Neural cell (in vitro differentiated cells): ENCODE results near the gene TMEM54. TPM values are rescaled to one million over a fixed set of nuclear protein-coding genes. Genes with fewer than 3 reads are reported as not detected.

Experiments
- H2AFZ ChIP-seq: fragments of 200-600, 300-800 bp; sonication (generic), shearing (Covaris generic); 2 replicates; pipeline ENCODE4 v1.6.0; 2014; ENCODE audit warnings: low read depth, mild to moderate bottlenecking, antibody characterized with exemption, low read length, moderate library complexity
- H3F3A ChIP-seq: fragments of 200-600 bp; shearing (Covaris generic); 2 replicates; pipeline ENCODE4 v1.6.1; 2016; ENCODE audit warnings: mild to moderate bottlenecking, moderate library complexity, mixed read lengths, antibody characterized with exemption, low read length; ENCODE audit not compliant: insufficient read depth, poor library complexity, severe bottlenecking
- H3K27ac ChIP-seq: fragments of 200-600, 300-800 bp; sonication (generic), shearing (Covaris generic); 2 replicates; pipeline ENCODE4 v1.5.1; 2014; ENCODE audit warnings: mild to moderate bottlenecking, low read length, moderate library complexity
- H3K27me3 ChIP-seq: fragments of 300-800, 200-600 bp; sonication (generic), shearing (Covaris generic); 2 replicates; pipeline ENCODE4 v1.6.0; 2014; ENCODE audit warnings: mild to moderate bottlenecking, low read depth, low read length, moderate library complexity; ENCODE audit not compliant: insufficient read depth
- H3K36me3 ChIP-seq: fragments of 300-800, 200-600 bp; sonication (generic), shearing (Covaris generic); 2 replicates; pipeline ENCODE4 v1.5.1; 2014; ENCODE audit warnings: mild to moderate bottlenecking, antibody characterized with exemption, low read length, moderate library complexity; ENCODE audit not compliant: insufficient read depth
- H3K4me2 ChIP-seq: fragments of 300-800, 200-600 bp; sonication (generic), shearing (Covaris generic); 2 replicates; pipeline ENCODE4 v1.6.0; 2014; ENCODE audit warnings: mild to moderate bottlenecking, low read length
- H3K4me3 ChIP-seq: fragments of 300-800, 200-600 bp; sonication (generic), shearing (Covaris generic); 2 replicates; pipeline ENCODE4 v1.5.1; 2014; ENCODE audit warnings: mild to moderate bottlenecking, low read length, moderate library complexity
- H3K79me2 ChIP-seq: fragments of 200-600 bp; shearing (Covaris generic); replicated peaks from 2 replicates; pipeline ENCODE4 v1.6.0; 2014; ENCODE audit warnings: mild to moderate bottlenecking, low read length, moderate library complexity; ENCODE audit not compliant: insufficient read depth
- H3K9ac ChIP-seq: fragments of 300-800, 200-600 bp; sonication (generic), shearing (Covaris generic); 2 replicates; pipeline ENCODE4 v1.6.1; 2016; ENCODE audit warnings: mild to moderate bottlenecking, low read length, mixed read lengths
- H3K9me2 ChIP-seq: fragments of 200-600 bp; shearing (Covaris generic); 2 replicates; pipeline ENCODE4 v1.6.1; 2016; ENCODE audit warnings: mild to moderate bottlenecking, low read length, mixed read lengths; ENCODE audit not compliant: insufficient read depth
- H3K9me3 ChIP-seq: fragments of 200-600, 300-800 bp; sonication (generic), shearing (Covaris generic); 2 replicates; pipeline ENCODE4 v1.6.1; 2016; ENCODE audit warnings: mild to moderate bottlenecking, mixed run types, low read length, moderate library complexity, mixed read lengths
- H4K20me1 ChIP-seq: fragments of 200-600 bp; shearing (Covaris generic); 2 replicates; pipeline ENCODE4 v1.6.1; 2016; ENCODE audit warnings: mild to moderate bottlenecking, mixed run types; ENCODE audit not compliant: insufficient read depth
- EP300 ChIP-seq: fragments of 450-650 bp; conservative IDR thresholded peaks from 2 replicates; pipeline ENCODE4 v1.6.1; 2014; ENCODE audit warnings: antibody characterized with exemption, mild to moderate bottlenecking, moderate library complexity; ENCODE audit not compliant: poor library complexity, severe bottlenecking
- EZH2 ChIP-seq: fragments of 200-600, 300-800 bp; shearing (Covaris generic), sonication (generic); IDR thresholded peaks from 2 replicates; pipeline ENCODE4 v1.6.1; 2014; ENCODE audit warnings: antibody characterized with exemption, low read length, borderline replicate concordance, mild to moderate bottlenecking; ENCODE audit not compliant: insufficient read depth, poor library complexity, severe bottlenecking
- MXI1 ChIP-seq: fragments of 450-650 bp; conservative IDR thresholded peaks from 2 replicates; pipeline ENCODE4 v1.6.1; 2014; ENCODE audit warnings: antibody characterized with exemption, mild to moderate bottlenecking; ENCODE audit not compliant: poor library complexity, severe bottlenecking
- POLR2AphosphoS5 ChIP-seq: IDR thresholded peaks from 2 replicates; pipeline ENCODE4 v1.6.1; 2012
- RAD21 ChIP-seq: fragments of 450-650 bp; conservative IDR thresholded peaks from 2 replicates; pipeline ENCODE4 v1.6.1; 2014; ENCODE audit warnings: antibody characterized with exemption, mild to moderate bottlenecking, moderate library complexity
- SMC3 ChIP-seq: fragments of 450-650 bp; conservative IDR thresholded peaks from 2 replicates; pipeline ENCODE4 v1.6.1; 2014; ENCODE audit warnings: antibody characterized with exemption, mild to moderate bottlenecking, moderate library complexity; ENCODE audit not compliant: poor library complexity
- TAF1 ChIP-seq: IDR thresholded peaks from 2 replicates; pipeline ENCODE4 v1.6.1; 2012; ENCODE audit warnings: low read depth
- polyA plus RNA-seq: library from polyadenylated mRNA; depleted of rRNA; stranded (reverse); fragments of >200 nt; gene quantifications from 2 replicates; pipeline ENCODE4 v1.2.3, GENCODE V29; 2014
- TF ChIP-seq, protein P1 (sequence below): fragments of 450-650 bp; IDR thresholded peaks from 2 replicates; pipeline ENCODE4 v1.5.1; 2014; ENCODE audit warnings: antibody characterized with exemption, mild to moderate bottlenecking, moderate library complexity; ENCODE audit not compliant: poor library complexity, severe bottlenecking
- TF ChIP-seq, protein P2 (sequence below): IDR thresholded peaks from 2 replicates; pipeline ENCODE4 v1.6.1; 2012; ENCODE audit warnings: borderline replicate concordance

Gene TMEM54
- polyA plus RNA-seq, 1 donor from 2014 or later, result not detected

DNA sequence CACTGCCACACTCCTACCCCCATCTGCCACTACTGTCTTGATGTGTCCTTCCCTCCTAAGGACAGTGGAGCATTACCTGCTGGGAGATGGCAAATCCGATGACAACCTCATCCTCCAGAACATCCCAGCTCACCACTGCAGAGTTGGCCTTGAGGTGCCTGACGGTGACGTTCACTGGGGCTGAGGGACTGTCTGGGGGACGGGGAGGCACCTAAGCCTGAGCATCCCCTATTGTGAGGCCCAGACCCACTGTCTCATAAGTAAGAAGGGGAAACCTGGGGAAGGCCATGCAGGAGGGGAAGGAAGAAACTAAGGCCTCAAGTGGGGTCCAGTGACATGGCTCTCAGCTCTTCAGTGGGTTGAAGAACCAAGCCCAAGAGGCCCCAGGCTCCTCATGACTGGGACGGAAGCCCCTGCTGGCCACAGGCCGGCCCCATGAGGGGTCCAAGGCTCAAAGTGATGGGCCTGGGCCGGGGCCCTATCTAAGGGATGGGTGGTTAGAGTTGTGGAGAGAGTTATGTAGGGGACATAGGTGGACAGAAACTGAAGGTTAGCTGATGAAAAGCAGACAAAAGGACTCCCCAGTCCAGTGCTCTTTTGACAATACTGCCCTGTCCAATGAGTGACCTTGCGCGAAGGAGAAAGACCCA, 32.3 kb downstream of the TMEM54 start:
- H3K27me3 ChIP-seq, result peaks cover 8% of the 10 kb centered on the region
- no peaks in the 10 kb centered on the region for H3K36me3 ChIP-seq
- no peaks in the 10 kb centered on the region for H3K79me2 ChIP-seq
- no peak overlapping the region for H3K9ac ChIP-seq
- peaks cover 4% of the 10 kb centered on the region for H3F3A ChIP-seq
- no peaks in the 10 kb centered on the region for H3K9me2 ChIP-seq
- no peak overlapping the region for H3K4me3 ChIP-seq
- TF ChIP-seq POLR2AphosphoS5 (no peak), EP300 (no peak), TAF1 (no peak), EZH2 (no peak), MXI1 (no peak), SMC3 (no peak), RAD21 (no peak)
- TF ChIP-seq, protein P1, sequence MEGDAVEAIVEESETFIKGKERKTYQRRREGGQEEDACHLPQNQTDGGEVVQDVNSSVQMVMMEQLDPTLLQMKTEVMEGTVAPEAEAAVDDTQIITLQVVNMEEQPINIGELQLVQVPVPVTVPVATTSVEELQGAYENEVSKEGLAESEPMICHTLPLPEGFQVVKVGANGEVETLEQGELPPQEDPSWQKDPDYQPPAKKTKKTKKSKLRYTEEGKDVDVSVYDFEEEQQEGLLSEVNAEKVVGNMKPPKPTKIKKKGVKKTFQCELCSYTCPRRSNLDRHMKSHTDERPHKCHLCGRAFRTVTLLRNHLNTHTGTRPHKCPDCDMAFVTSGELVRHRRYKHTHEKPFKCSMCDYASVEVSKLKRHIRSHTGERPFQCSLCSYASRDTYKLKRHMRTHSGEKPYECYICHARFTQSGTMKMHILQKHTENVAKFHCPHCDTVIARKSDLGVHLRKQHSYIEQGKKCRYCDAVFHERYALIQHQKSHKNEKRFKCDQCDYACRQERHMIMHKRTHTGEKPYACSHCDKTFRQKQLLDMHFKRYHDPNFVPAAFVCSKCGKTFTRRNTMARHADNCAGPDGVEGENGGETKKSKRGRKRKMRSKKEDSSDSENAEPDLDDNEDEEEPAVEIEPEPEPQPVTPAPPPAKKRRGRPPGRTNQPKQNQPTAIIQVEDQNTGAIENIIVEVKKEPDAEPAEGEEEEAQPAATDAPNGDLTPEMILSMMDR, result no peak
- TF ChIP-seq, protein P2, sequence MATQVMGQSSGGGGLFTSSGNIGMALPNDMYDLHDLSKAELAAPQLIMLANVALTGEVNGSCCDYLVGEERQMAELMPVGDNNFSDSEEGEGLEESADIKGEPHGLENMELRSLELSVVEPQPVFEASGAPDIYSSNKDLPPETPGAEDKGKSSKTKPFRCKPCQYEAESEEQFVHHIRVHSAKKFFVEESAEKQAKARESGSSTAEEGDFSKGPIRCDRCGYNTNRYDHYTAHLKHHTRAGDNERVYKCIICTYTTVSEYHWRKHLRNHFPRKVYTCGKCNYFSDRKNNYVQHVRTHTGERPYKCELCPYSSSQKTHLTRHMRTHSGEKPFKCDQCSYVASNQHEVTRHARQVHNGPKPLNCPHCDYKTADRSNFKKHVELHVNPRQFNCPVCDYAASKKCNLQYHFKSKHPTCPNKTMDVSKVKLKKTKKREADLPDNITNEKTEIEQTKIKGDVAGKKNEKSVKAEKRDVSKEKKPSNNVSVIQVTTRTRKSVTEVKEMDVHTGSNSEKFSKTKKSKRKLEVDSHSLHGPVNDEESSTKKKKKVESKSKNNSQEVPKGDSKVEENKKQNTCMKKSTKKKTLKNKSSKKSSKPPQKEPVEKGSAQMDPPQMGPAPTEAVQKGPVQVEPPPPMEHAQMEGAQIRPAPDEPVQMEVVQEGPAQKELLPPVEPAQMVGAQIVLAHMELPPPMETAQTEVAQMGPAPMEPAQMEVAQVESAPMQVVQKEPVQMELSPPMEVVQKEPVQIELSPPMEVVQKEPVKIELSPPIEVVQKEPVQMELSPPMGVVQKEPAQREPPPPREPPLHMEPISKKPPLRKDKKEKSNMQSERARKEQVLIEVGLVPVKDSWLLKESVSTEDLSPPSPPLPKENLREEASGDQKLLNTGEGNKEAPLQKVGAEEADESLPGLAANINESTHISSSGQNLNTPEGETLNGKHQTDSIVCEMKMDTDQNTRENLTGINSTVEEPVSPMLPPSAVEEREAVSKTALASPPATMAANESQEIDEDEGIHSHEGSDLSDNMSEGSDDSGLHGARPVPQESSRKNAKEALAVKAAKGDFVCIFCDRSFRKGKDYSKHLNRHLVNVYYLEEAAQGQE, result no peak
- H3K27ac ChIP-seq, result no peak overlapping the region
- no peak overlapping the region for H3K4me2 ChIP-seq
- no peaks in the 10 kb centered on the region for H4K20me1 ChIP-seq
- H2AFZ ChIP-seq, result no peak overlapping the region
- H3K9me3 ChIP-seq, result no peaks in the 10 kb centered on the region

DNA sequence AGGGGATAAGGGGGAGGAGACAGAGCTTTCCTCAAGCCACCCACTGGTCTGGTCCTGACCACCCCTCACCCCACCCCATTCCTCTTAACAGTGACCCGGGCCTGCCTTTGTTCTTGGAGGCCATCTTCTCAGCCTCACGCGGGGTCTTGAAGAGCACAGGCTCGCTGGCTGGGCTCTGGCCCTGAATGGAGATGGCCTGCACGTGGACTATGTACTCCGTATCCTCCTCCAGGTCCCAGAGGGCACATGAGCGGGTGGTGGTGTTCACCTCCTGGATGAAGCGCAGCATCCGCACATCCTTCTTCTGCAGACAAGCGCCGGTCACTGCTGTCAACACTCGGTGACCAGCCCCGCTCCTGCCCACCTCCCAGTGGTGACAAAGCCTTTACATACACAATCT, 33.1 kb downstream of the TMEM54 start:
- Histone ChIP-seq H3K27ac (no peak overlapping the region), H3K4me3 (no peak overlapping the region), H3K9ac (no peak overlapping the region), H3F3A (peaks cover 4% of the 10 kb centered on the region), H3K27me3 (peaks cover 8% of the 10 kb centered on the region), H2AFZ (no peak overlapping the region), H3K4me2 (no peak overlapping the region), H3K79me2 (no peaks in the 10 kb centered on the region), H3K9me2 (no peaks in the 10 kb centered on the region), H4K20me1 (no peaks in the 10 kb centered on the region), H3K36me3 (no peaks in the 10 kb centered on the region), H3K9me3 (no peaks in the 10 kb centered on the region)
- TF ChIP-seq RAD21, result no peak
- no peak for TF ChIP-seq TAF1
- TF ChIP-seq MXI1, result no peak
- TF ChIP-seq, protein P1, result no peak
- TF ChIP-seq, protein P2, result no peak
- TF ChIP-seq SMC3, result no peak
- TF ChIP-seq EZH2, result no peak
- TF ChIP-seq POLR2AphosphoS5, result no peak
- TF ChIP-seq EP300, result no peak
